Mucosa of rectum (tissue), 2 donors: ENCODE data around the gene CXCL12.

ENCODE experiments used
- H3K27ac ChIP-seq, 2 donors: one replicate each; pipeline ENCODE4 v1.7.0; 2013; ENCODE audit warnings: inconsistent platforms in 2 of 2, low read depth in 2 of 2, low read length in 2 of 2
- H3K27me3 ChIP-seq, 2 donors: one replicate each; pipeline ENCODE4 v1.7.0; 2013; ENCODE audit warnings: low read length in 2 of 2; ENCODE audit not compliant: control insufficient read depth in 2 of 2, insufficient read depth in 2 of 2
- H3K36me3 ChIP-seq, 2 donors: one replicate each; pipeline ENCODE4 v1.7.0; 2013; ENCODE audit warnings: low read length in 2 of 2; ENCODE audit not compliant: control insufficient read depth in 2 of 2, insufficient read depth in 2 of 2
- H3K4me1 ChIP-seq, 2 donors: one replicate each; pipeline ENCODE4 v1.7.0; 2013; ENCODE audit warnings: low read length in 2 of 2, mild to moderate bottlenecking in 1 of 2; ENCODE audit not compliant: control insufficient read depth in 2 of 2, insufficient read depth in 2 of 2
- H3K4me3 ChIP-seq, 2 donors: one replicate each; pipeline ENCODE4 v1.7.0; 2013; ENCODE audit warnings: low read length in 2 of 2
- H3K9ac ChIP-seq, 2 donors: one replicate each; pipeline ENCODE4 v1.7.0; 2013; ENCODE audit warnings: low read length in 2 of 2, low read depth in 1 of 2, mild to moderate bottlenecking in 1 of 2
- H3K9me3 ChIP-seq, 2 donors: one replicate each; pipeline ENCODE4 v1.7.0; 2013; ENCODE audit warnings: low read length in 2 of 2; ENCODE audit not compliant: control insufficient read depth in 2 of 2
- donor health status: healthy.
- donor health status: Normal muscosa, but diverticular disease.

The CXCL12 gene

GRCh38 chr10:44339218-44339617 lies 45.7 kb downstream of the CXCL12 start:
- no peaks in the 10 kb centered on the region for H3K9me3 ChIP-seq
- H3K36me3 ChIP-seq = no peaks in the 10 kb centered on the region

GRCh38 chr10:44337081-44337480 lies 47.8 kb downstream of the CXCL12 start:
- no peak overlapping the region for H3K4me3 ChIP-seq
- H3K27me3 ChIP-seq = no peaks in the 10 kb centered on the region
- no peaks in the 10 kb centered on the region for H3K4me1 ChIP-seq
- no peak overlapping the region for H3K27ac ChIP-seq
- no peaks in the 10 kb centered on the region for H3K9me3 ChIP-seq
- H3K9ac ChIP-seq = no peak overlapping the region
- no peaks in the 10 kb centered on the region for H3K36me3 ChIP-seq

More at GRCh38 chr10:44339218-44339617, 45.7 kb downstream of the CXCL12 start:
- Histone ChIP-seq H3K27me3 (no peaks in the 10 kb centered on the region), H3K4me3 (no peak overlapping the region), H3K4me1 (no peaks in the 10 kb centered on the region), H3K9ac (no peak overlapping the region), H3K27ac (no peak overlapping the region)

GRCh38 chr10:44335330-44336021 lies 49.4 kb downstream of the CXCL12 start:
- Histone ChIP-seq H3K4me1 (no peaks in the 10 kb centered on the region), H3K27me3 (no peaks in the 10 kb centered on the region), H3K36me3 (no peaks in the 10 kb centered on the region), H3K4me3 (no peak overlapping the region), H3K27ac (no peak overlapping the region), H3K9ac (no peak overlapping the region), H3K9me3 (no peaks in the 10 kb centered on the region)

- Histone ChIP-seq H3K27me3 (no peaks in the 10 kb centered on the region), H3K4me3 (no peak overlapping the region), H3K36me3 (no peaks in the 10 kb centered on the region), H3K9ac (no peak overlapping the region), H3K9me3 (no peaks in the 10 kb centered on the region), H3K27ac (no peak overlapping the region), H3K4me1 (no peaks in the 10 kb centered on the region)
Observed at GRCh38 chr10:44334621-44335184, 50.2 kb downstream of the CXCL12 start.

GRCh38 chr10:44334091-44334490 lies 50.8 kb downstream of the CXCL12 start:
- Histone ChIP-seq H3K36me3 (no peaks in the 10 kb centered on the region), H3K4me1 (no peaks in the 10 kb centered on the region), H3K27ac (no peak overlapping the region), H3K9ac (no peak overlapping the region), H3K4me3 (no peak overlapping the region), H3K27me3 (no peaks in the 10 kb centered on the region), H3K9me3 (no peaks in the 10 kb centered on the region)

- H3K4me1 ChIP-seq = no peaks in the 10 kb centered on the region
- no peaks in the 10 kb centered on the region for H3K36me3 ChIP-seq
- no peaks in the 10 kb centered on the region for H3K9me3 ChIP-seq
- no peak overlapping the region for H3K27ac ChIP-seq
- H3K4me3 ChIP-seq = no peak overlapping the region
- no peaks in the 10 kb centered on the region for H3K27me3 ChIP-seq
- H3K9ac ChIP-seq = no peak overlapping the region
Observed at GRCh38 chr10:44333511-44333910, 51.4 kb downstream of the CXCL12 start.

- H3K27ac ChIP-seq = no peak overlapping the region
- H3K27me3 ChIP-seq = no peaks in the 10 kb centered on the region
- no peaks in the 10 kb centered on the region for H3K9me3 ChIP-seq
- H3K4me1 ChIP-seq = no peaks in the 10 kb centered on the region
- no peak overlapping the region for H3K4me3 ChIP-seq
- H3K9ac ChIP-seq = no peak overlapping the region
- no peaks in the 10 kb centered on the region for H3K36me3 ChIP-seq
Observed at GRCh38 chr10:44332465-44332864, 52.4 kb downstream of the CXCL12 start.

- H3K4me1 ChIP-seq = peaks cover 0 to 7% of the 10 kb centered on the region in 2 donors
- H3K4me3 ChIP-seq = no peak overlapping the region
- H3K27ac ChIP-seq = no peak overlapping the region
- H3K9me3 ChIP-seq = no peaks in the 10 kb centered on the region
- no peaks in the 10 kb centered on the region for H3K27me3 ChIP-seq
- no peaks in the 10 kb centered on the region for H3K36me3 ChIP-seq
- H3K9ac ChIP-seq = no peak overlapping the region
Observed at GRCh38 chr10:44330431-44330830, 54.5 kb downstream of the CXCL12 start.

GRCh38 chr10:44327461-44327860 lies 57.4 kb downstream of the CXCL12 start:
- H3K9me3 ChIP-seq = no peaks in the 10 kb centered on the region
- no peak overlapping the region for H3K9ac ChIP-seq
- peaks cover 6 to 15% of the 10 kb centered on the region in 2 donors for H3K4me1 ChIP-seq
- H3K4me3 ChIP-seq = no peak overlapping the region
- H3K27me3 ChIP-seq = no peaks in the 10 kb centered on the region
- no peak overlapping the region for H3K27ac ChIP-seq
- no peaks in the 10 kb centered on the region for H3K36me3 ChIP-seq
